Vagina (tissue), 2 donors: ENCODE measurements around the gene SLC25A23. TPM values are rescaled to one million over a fixed set of nuclear protein-coding genes. Genes with fewer than 3 reads are reported as not detected.
A peak's percentile ranks its signal among the peaks of the same experiment; 100 is the strongest.

Experiments
- DNase-seq, 2 donors: peaks; one replicate each; pipeline ENCODE4 v3.0.0-alpha.2; 2017; ENCODE audit errors: extremely low spot score in 2 of 2
- H3K27ac ChIP-seq: fragments of 200-600 bp; sonication (generic); one replicate; pipeline ENCODE4 v1.5.1; 2019
- H3K27me3 ChIP-seq: fragments of 200-600 bp; sonication (generic); one replicate; pipeline ENCODE4 v1.5.1; 2019
- H3K36me3 ChIP-seq, 2 donors: fragments of 200-600 bp; sonication (generic); one replicate each; pipeline ENCODE4 v1.5.1; 2017 to 2019
- H3K4me1 ChIP-seq: fragments of 200-600 bp; sonication (generic); one replicate; pipeline ENCODE4 v1.5.1; 2019
- H3K4me3 ChIP-seq, 2 donors: fragments of 200-600 bp; sonication (generic); 1 replicate in 1 of 2; 2 replicates in 1 of 2; pipeline ENCODE4 v1.5.1; 2016 to 2019
- H3K9me3 ChIP-seq: fragments of 200-600 bp; sonication (generic); one replicate; pipeline ENCODE4 v1.5.1; 2019
- CTCF ChIP-seq, 3 experiments: fragments of 450-650 bp in 2 of 3; fragments of 200-600 bp in 1 of 3; sonication (generic) in 1 of 3; IDR thresholded peaks; one replicate each; pipeline ENCODE4 v1.5.1; 2017 to 2019; ENCODE audit warnings: antibody characterized with exemption in 3 of 3, mild to moderate bottlenecking in 2 of 3, moderate library complexity in 2 of 3
- POLR2A ChIP-seq, 2 donors: fragments of 450-650 bp; IDR thresholded peaks; one replicate each; pipeline ENCODE4 v1.6.1; 2017; ENCODE audit warnings: antibody characterized with exemption in 2 of 2, mild to moderate bottlenecking in 2 of 2, moderate library complexity in 2 of 2
- POLR2AphosphoS5 ChIP-seq, 2 donors: sonication (generic); formaldehyde crosslinking; IDR thresholded peaks; one replicate each; pipeline ENCODE4 v1.9.0; 2017; ENCODE audit warnings: antibody characterized with exemption in 2 of 2, mild to moderate bottlenecking in 2 of 2, low read depth in 1 of 2; ENCODE audit not compliant: insufficient read depth in 1 of 2
- intact Hi-C: fragments of 100-400 bp; cut with DNase I; formaldehyde crosslinking; loops from one replicate; pipeline ENCODE4 v1.15.1; 2023
- total RNA-seq: library from RNA; depleted of rRNA; stranded (reverse); fragments of >200 nt; gene quantifications from one replicate; pipeline ENCODE4 v1.2.3, GENCODE V29; 2016

The SLC25A23 gene
- total RNA-seq, 1 donor from 2014 or later: 27.5 TPM

GRCh38 chr19:6423499-6424194 is 35.9 kb downstream of the SLC25A23 start:
- TF ChIP-seq CTCF (IDR thresholded peaks at IDR 0.05) (no peak), POLR2A (IDR thresholded peaks at IDR 0.05) (no peak), POLR2AphosphoS5 (IDR thresholded peaks at IDR 0.05; ENCODE audit: insufficient read depth in 1 of 2, low read depth in 1 of 2) (no peak)
- peaks cover 0 to 28% of the 10 kb centered on the region in 2 donors for H3K36me3 ChIP-seq
- peak overlapping the region; percentile 75 for H3K27ac ChIP-seq
- H3K4me3 ChIP-seq: peak overlapping the region; percentile 76 to 80
- H3K9me3 ChIP-seq: no peaks in the 10 kb centered on the region
- H3K4me1 ChIP-seq: peaks cover 38% of the 10 kb centered on the region
- intact Hi-C loops: loop anchor here (5.0 kb wide), 1 partner anchor 314 kb away; the partner anchor contains the start of genes GPR108 and TRIP10
- no peak for DNase-seq
- no peaks in the 10 kb centered on the region for H3K27me3 ChIP-seq

DNA sequence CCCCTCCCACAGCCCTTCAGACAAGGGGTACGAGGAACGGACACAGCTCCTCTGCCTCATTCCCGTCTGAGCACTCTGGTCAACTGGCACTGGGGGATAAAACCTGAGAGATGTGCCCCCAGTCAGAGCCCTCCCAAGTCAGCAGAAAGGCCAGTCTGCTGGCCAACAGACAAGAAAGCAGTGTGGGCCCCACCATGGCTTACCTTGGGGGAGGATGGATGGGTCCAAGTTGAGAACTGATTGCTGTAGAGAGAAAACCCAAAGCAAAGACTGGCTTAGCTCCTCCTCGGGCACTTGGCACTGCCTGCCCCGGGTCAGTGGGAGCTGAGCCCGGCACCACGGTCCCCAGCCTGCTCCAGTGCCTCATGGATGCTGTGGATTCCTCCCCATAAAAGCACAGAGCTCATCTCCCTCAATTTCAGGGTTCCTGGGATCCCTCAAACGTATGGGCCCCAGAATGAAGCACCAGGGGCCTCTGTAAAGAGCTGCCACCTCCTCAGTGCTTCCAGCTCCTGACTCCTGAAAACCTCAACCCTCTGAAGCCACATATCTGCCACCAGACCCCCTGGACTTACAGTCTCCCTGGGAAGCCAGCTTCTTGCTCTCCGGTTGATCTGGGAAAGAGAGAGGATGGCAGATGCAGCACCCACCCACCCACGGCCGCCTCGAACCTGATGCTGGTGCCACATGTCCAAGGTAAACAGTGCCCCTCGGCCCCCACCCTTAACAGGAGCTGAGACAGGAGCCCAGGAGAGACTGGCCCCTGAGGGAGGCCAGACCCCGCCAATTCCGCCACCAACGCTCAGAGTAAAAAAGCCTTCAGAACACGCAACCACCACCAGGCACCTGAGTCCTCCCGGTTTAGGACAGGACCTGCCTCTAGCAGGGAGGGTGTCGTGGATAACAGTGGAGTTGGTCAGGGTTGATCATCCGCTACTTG is 38.2 kb downstream of the SLC25A23 start:
- Histone ChIP-seq H3K9me3 (no peaks in the 10 kb centered on the region), H3K4me1 (peaks cover 38% of the 10 kb centered on the region), H3K27me3 (no peaks in the 10 kb centered on the region), H3K4me3 (no peak overlapping the region), H3K27ac (no peak overlapping the region), H3K36me3 (peaks cover 0 to 52% of the 10 kb centered on the region in 2 donors)
- no peak for DNase-seq
- no peak for TF ChIP-seq POLR2AphosphoS5 (IDR thresholded peaks at IDR 0.05; ENCODE audit: insufficient read depth in 1 of 2, low read depth in 1 of 2)
- TF ChIP-seq CTCF (IDR thresholded peaks at IDR 0.05): no peak
- TF ChIP-seq POLR2A (IDR thresholded peaks at IDR 0.05): no peak
- intact Hi-C loops: loop anchor here (5.0 kb wide), 1 partner anchor 316 kb away; the partner anchor contains the start of genes GPR108 and TRIP10

- peaks cover 28% of the 10 kb centered on the region for H3K4me1 ChIP-seq
- no peaks in the 10 kb centered on the region for H3K9me3 ChIP-seq
- no peaks in the 10 kb centered on the region for H3K27me3 ChIP-seq
- H3K36me3 ChIP-seq: peaks cover 0 to 76% of the 10 kb centered on the region in 2 donors
- no peak overlapping the region for H3K27ac ChIP-seq
- intact Hi-C loops: no loop called here
- no peak overlapping the region for H3K4me3 ChIP-seq
- DNase-seq: no peak
- no peak for TF ChIP-seq POLR2A (IDR thresholded peaks at IDR 0.05)
These were observed 41.0 kb downstream of the SLC25A23 start for GRCh38 chr19:6418562-6418932.

DNA sequence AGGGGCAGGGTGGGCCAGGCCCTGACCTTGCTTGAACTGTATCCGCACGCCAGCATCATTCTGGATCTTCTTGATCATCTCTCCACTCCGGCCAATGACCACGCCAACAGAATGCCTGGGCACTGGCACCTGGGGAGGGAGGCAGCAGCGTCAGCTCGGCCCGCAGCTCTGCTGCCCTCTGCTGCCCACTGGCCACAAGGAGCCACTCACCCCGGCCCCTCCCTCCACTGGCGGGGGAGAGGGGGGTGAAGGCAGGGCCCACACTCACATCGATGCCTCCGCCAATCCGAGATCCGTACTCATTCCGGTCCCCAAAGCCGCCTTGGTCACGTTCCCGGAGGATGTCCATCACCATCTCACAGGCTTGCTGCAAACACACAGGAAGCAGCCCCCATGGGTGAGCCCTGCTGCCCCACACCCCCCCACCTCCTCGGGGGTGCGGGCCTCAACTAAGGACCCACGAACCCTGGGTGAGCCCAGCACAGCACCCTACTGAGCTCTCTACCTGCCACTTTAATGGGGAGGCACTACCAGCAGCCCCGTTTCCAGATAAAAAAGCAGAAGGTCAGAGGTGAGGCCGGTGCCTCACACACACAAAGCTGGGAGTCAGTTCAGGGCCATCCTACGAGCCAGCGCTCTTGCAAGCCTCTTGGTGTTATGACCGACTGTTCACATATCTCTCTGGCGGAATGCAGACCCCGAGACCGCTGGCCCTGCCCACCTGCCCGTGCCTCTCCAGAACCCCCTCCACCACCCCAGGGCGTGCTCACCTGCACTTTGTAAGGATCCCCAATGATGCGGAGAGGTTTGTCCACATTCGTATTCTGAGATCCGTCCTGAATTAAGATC is 41.7 kb downstream of the SLC25A23 start:
- no peak for DNase-seq
- H3K36me3 ChIP-seq: peaks cover 0 to 76% of the 10 kb centered on the region in 2 donors
- no peak overlapping the region for H3K4me3 ChIP-seq
- no peak overlapping the region for H3K27ac ChIP-seq
- no peaks in the 10 kb centered on the region for H3K27me3 ChIP-seq
- intact Hi-C loops: no loop called here
- H3K4me1 ChIP-seq: peaks cover 23% of the 10 kb centered on the region
- TF ChIP-seq CTCF (IDR thresholded peaks at IDR 0.05) (no peak), POLR2AphosphoS5 (IDR thresholded peaks at IDR 0.05; ENCODE audit: insufficient read depth in 1 of 2, low read depth in 1 of 2) (no peak), POLR2A (IDR thresholded peaks at IDR 0.05) (no peak)
- H3K9me3 ChIP-seq: no peaks in the 10 kb centered on the region
